Brain pericyte (primary cell): ENCODE data around the gene MCHR2.
"Not testable (repeated sequence)": the region's sequence is repeated elsewhere in the genome, so short reads cannot be mapped to it uniquely, and the experiment has no call there.

Source experiments
- DNase-seq: peaks from one replicate; pipeline ENCODE4 v3.0.0-alpha.2; 2012; ENCODE audit warnings: low read depth, low spot score

Gene MCHR2

DNA sequence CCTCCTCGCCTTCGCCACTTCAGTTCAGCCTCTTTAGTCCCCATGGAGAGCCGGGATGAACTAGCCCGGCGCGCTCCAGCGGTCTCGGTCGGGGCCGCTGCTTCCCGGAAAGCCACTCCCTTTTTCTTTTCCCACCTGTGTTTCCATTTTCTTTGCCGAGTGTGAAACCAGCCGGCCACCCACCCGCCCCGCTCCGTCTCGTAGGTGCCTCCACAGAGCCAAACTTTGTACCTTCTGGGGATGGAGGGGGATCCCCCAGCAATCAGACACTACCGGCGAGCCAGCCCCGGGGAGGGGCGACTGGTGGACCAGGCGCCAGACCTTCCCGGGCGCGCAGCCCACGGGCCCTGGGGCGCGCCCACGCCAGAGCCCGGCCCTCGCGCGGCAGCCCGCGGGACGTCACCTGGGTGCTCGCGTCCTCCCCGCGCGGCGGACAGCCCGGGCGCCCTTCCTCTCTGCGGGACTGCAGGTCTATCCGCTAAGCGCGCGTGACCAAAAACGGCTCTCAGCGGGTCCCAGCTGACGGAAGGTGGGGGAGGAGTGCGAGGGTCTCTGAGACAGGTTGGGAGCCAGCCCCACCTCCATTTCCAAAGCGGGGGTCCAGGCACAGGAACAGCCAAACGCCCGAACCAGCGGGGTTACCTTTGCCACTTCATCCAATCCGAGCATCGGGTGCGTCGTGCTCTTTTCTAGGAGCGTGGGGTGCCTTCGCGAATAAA lies at the start of gene MCHR2:
TSS of gene MCHR2 (minus strand) at position 691 of the 719 bp plus-strand sequence. CDS start 38,076 bp downstream, outside the sequence.
- DNase-seq = no peak

- DNase-seq = not testable (repeated sequence)
Measured at GRCh38 chr6:100038546-100038945, 44.5 kb upstream of the MCHR2 start.

- DNase-seq = no peak
Measured at GRCh38 chr6:100035873-100036653, 42.0 kb upstream of the MCHR2 start.

DNA sequence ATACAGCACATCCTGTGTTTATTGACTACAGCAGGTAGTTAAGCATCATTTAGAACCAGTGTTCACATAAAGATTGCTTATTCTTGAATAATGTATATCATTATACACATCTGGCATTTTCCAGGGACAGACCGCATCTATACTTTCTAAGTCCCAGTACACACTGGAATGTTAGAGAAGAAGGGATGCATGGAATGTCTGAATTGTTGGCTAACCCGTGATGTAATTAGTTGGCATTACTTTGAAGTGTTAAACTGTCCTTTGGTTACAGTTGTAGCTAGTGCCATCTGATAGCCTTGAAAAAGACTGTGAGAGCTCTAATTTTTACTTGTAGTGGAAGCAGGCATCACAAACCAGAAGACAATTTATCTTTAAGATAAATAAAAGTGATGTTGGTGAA lies 29.8 kb upstream of the MCHR2 start:
- DNase-seq = no peak

DNA sequence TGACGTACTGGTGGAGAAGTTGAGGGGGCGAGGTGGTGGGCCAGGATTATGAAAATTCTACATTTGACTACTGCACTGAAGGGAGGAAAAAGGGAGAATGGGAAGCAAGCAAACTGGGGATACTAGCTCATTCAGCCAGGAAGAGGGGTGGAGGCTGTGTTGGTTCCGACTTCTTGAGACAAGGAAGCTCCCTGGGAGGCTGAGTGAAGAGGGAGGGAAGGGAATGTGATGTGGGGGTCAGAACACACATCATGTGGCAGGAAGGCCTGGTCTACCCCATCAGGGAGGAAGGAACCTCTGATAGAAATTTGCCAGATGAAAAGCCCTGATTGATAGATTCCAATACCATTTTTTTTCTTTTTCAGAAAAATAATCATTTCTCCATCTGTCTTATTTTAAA lies 28.8 kb upstream of the MCHR2 start:
- DNase-seq = no peak

DNA sequence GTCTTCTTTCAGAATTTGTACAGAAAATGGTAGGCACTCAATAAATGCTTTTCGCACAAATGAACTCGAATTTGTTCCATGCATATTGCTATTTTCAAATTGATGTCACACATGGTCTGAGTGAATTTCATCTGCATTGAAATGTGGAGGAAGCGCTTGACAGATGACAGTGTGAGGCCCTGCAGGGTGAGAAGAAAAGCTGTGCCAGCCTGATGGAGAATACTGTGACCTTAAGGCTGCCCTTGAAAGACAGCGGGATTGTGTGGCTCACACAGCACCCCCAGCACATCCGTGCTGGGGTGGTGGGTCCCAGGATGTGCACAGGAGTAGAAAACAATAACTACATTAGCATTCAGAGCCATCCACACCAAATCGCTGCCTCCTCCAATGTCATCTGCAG lies 14.8 kb upstream of the MCHR2 start:
- DNase-seq = no peak

- peak; percentile 2 for DNase-seq
Measured at GRCh38 chr6:100001915-100002388, 7.9 kb upstream of the MCHR2 start.

DNA sequence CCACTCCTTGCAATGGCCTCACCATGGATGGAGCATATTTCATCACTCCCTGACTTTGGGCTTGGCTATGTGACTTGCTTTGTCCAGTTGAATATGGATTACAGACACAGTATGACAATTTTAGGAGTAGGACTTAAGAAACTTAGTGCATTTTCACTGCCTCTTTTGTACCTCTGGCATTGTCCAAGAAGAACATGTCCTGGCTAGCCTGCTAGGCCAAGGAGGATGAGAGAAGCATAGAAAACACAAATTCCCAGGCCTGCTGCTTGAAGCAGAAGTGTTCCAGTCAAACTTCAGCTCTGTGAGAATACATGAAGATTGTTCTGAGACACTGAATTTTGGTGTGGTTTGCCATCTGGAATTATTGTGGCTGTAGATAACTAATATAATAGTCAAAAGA lies 3.1 kb upstream of the MCHR2 start:
- DNase-seq = no peak

GRCh38 chr6:99995916-99996315 lies 1.9 kb upstream of the MCHR2 start:
- DNase-seq = no peak

GRCh38 chr6:99993146-99993532 lies 884 bp downstream of the MCHR2 start:
- no peak for DNase-seq

GRCh38 chr6:99991955-99992354 lies 2.1 kb downstream of the MCHR2 start:
- no peak for DNase-seq

- no peak for DNase-seq
Measured at GRCh38 chr6:99980741-99981140, 13.3 kb downstream of the MCHR2 start.

GRCh38 chr6:99979953-99980352 lies 14.1 kb downstream of the MCHR2 start:
- no peak for DNase-seq

GRCh38 chr6:99967052-99967451 lies 27.0 kb downstream of the MCHR2 start:
- DNase-seq = no peak

DNA sequence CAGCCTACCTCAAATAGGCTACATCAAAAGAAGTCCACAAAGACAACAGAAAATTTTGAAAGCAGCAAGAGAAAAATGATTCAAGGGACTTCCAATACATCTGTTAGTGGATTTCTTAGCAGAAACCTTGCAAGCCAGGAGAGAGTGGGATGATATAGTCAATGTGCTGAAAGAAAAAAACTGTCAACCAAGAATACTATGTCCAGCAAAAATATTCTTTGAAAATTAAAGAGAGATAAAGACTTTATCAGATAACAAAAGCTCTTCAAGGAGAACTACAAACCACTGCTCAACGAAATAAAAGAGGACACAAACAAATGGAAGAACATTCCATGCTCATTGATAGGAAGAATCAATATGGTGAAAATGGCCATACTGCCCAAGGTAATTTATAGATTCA lies 34.0 kb downstream of the MCHR2 start:
- no peak for DNase-seq

GRCh38 chr6:99951016-99951805 lies 42.8 kb downstream of the MCHR2 start:
- DNase-seq = no peak

DNA sequence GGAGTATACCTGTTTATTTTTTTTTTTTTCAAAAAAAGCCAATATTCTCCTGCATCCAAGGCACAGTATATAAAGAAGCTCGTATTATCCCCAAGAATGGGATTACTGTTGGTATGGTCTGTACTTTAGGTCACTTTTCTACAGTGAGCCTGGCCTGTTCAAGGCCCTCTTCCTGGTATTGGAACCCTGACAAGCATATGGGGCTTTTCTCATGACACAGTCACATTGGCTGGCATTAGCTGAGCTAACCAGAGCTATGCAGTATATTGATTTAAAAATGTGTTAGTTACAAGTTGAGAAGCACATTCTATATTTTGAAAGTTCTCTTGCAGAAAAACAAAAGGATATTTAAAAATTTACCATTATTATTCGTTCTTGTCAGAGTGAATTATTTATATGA lies 48.0 kb downstream of the MCHR2 start:
- DNase-seq = no peak

DNA sequence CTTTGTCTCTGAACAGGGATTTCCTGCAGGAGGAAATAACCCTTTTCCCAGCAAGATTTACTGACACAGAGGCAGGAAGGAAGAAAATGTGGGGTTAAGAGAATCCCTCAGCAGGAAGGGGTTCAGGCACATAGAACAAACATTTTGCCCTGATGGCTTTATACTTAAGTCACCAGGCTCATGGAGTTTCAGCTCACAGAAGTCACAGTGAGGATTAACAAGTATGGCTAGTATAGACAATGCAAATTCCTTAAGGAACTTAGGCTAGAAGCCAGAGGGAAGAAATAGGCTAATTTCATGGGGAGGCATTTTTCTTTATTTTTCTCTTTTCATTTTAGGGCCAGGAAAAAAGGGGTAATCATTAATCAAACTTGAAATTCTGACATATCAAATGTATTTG lies 50.2 kb downstream of the MCHR2 start:
- DNase-seq = no peak

GRCh38 chr6:99940582-99940981 lies 53.4 kb downstream of the MCHR2 start:
- DNase-seq = no peak

DNA sequence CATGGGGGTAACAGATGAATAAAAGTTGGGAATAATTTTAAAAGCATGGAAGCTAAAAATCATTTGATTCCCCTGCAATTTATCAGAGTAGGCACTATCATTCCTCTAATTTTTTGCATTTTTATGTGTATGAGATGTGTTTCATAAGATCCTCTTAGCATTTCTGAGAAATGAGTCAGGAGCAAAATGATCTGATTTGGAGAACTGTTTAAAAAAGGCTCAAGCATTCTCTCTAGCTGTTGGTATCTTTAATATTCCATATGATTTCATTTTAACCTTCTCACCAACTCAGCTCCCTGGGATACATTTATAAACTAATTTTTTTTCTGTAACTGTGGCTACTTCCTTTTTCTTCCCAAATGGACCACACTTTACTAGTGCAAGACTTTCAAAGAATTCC lies 60.9 kb downstream of the MCHR2 start:
- no peak for DNase-seq

- DNase-seq = no peak
Measured at GRCh38 chr6:99912657-99913056, 81.4 kb downstream of the MCHR2 start.
